ENCODE measurements around the gene FLNC. TPM values are rescaled to one million over a fixed set of nuclear protein-coding genes. Genes with fewer than 3 reads are reported as not detected.

The FLNC gene
- total RNA-seq, 4 donors from 2014 or later: 5.7 to 12.6 (median 9.3) TPM

DNA sequence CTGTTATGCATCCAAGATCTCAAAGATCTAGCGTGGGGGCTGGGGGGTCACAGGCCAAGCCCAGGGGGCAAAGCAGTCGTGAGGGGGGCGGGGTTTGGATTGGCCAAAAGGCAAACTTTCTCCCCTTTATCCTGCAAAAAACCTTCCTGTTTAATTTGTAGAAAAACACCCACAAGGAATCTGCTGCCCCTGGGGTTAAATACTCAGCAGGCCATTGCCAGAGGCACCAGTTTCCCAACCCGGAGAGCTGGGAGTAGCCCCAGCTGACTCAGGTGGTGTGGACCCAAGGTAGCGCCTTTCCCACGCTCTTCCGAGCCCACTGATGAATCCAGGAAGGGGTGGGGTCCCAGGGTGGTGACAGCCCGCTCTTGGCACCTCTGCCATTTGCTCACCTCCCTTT lies 58.9 kb downstream of the FLNC start:
- peaks cover 8 to 23% of the 10 kb centered on the region in 2 donors for H3K4me1 ChIP-seq
- H3K4me3 ChIP-seq (replicated peaks in 1 of 3): no peak overlapping the region
- intact Hi-C loops (cut with DNase I): loop anchor here (10.0 kb wide), 2 partner anchors 284 to 414 kb away; partner anchors contain the start of gene METTL2B
- DNase-seq: no peak
- no peaks in the 10 kb centered on the region for H3K9me3 ChIP-seq
- H3K27ac ChIP-seq: no peak overlapping the region
- H3K36me3 ChIP-seq: no peaks in the 10 kb centered on the region
- TF ChIP-seq, protein P1, sequence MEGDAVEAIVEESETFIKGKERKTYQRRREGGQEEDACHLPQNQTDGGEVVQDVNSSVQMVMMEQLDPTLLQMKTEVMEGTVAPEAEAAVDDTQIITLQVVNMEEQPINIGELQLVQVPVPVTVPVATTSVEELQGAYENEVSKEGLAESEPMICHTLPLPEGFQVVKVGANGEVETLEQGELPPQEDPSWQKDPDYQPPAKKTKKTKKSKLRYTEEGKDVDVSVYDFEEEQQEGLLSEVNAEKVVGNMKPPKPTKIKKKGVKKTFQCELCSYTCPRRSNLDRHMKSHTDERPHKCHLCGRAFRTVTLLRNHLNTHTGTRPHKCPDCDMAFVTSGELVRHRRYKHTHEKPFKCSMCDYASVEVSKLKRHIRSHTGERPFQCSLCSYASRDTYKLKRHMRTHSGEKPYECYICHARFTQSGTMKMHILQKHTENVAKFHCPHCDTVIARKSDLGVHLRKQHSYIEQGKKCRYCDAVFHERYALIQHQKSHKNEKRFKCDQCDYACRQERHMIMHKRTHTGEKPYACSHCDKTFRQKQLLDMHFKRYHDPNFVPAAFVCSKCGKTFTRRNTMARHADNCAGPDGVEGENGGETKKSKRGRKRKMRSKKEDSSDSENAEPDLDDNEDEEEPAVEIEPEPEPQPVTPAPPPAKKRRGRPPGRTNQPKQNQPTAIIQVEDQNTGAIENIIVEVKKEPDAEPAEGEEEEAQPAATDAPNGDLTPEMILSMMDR (IDR thresholded peaks at IDR 0.05): no peak
- no peak for TF ChIP-seq POLR2A (IDR thresholded peaks at IDR 0.05)
- 79 to 82% methylated on average over 6 to 8 of the region's 8 CpGs for WGBS, 2 donors
- H3K27me3 ChIP-seq: no peaks in the 10 kb centered on the region

DNA sequence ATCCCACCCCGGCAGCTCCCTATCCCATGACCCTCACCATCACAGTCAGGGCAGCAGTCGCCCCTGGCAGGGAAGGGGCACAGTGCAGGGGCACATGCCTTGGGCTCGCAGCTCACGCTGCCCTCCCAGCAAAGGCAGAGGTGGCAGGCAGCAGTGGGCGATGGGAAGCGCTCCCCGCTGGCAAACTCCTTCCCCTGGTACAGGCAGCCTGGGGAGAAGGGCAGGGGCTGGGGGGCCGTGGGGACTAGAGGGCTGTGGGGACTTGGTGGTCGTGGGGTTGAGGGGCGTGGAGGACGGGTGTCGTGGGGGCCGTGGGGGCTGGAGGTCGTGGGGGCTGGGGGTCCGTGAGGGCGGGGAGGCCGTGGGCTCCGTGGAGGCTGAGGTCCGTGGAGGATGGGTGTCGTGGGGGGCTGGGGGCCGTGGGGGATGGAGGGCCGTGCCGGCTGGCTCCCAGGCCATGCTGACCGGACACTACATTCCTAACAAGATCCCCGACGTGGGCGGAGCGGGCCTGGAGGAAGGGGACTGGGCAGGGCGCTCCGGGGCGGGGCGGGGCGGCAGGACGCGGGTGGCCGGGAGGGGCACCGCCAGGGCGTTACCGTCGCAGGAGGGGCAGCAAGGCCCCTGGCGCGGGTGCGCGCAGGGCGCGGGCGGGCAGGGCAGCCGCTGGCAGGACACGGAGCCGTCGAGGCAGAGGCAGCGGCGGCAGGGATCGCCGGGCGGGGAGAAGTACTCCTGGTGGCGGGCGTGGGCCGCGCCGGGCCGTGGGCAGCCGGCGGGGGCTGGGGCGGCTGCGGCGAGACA lies 60.3 kb downstream of the FLNC start:
- Histone ChIP-seq H3K36me3 (no peaks in the 10 kb centered on the region), H3K27me3 (no peaks in the 10 kb centered on the region), H3K4me1 (peaks cover 8 to 23% of the 10 kb centered on the region in 2 donors), H3K27ac (no peak overlapping the region), H3K4me3 (replicated peaks in 1 of 3) (peak overlapping the region in 1 of 3 donors; percentile 26), H3K9me3 (no peaks in the 10 kb centered on the region)
- TF ChIP-seq, protein P1 (IDR thresholded peaks at IDR 0.05): peak in 1 of 6 experiments; percentile 19
- no peak for TF ChIP-seq POLR2A (IDR thresholded peaks at IDR 0.05)
- DNase-seq: peak; percentile 48 to 62
- 57 to 94% methylated on average over 7 to 25 of the region's 67 CpGs for WGBS, 2 donors
- intact Hi-C loops (cut with DNase I): no loop called here

DNA sequence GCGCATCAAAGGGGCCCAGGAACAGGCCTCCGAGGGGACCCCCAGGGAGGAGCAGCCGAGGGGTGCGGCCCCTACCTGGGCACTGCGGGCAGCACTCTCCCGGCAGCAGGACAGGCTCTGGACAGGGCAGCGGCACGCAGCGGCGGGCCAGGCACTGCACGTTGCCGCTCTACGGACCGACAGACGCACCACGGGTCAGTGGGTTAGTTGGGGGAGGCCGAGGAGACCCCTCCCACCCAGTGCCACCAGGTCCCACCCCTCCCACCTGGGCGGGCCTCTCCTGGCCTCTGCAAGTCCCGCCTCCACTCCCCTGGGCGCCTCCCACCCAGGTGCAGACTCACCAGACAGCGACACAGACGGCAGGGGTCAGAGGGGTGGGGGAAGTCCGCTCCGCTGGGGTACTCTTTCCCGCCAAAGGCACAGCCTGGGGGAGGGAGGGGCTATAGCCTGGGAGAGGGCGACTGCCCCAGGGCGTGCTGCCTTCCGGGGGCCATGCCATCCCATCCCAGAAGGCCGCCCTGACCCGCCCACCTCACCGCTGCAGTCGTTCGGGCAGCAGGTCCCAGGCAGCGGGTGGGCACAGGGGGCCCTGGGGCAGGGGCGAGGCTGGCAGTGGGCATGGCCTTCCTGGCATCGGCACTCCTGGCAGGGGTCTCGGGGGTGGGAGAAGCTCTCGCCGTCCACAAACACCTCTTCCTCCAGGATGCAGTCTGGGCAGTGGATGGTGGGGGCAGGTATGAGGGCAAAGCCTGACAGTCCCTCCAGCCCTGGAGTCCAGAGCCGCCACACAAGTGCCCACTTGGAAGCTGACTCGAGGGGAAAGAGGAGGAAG lies 61.1 kb downstream of the FLNC start:
- H3K4me3 ChIP-seq (replicated peaks in 1 of 3): peak overlapping the region in 1 of 3 donors; percentile 26
- WGBS, 2 donors: 20 to 26% methylated on average over 2 to 7 of the region's 41 CpGs
- no peaks in the 10 kb centered on the region for H3K9me3 ChIP-seq
- peak overlapping the region in 1 of 3 donors; percentile 17 for H3K27ac ChIP-seq
- H3K27me3 ChIP-seq: no peaks in the 10 kb centered on the region
- peaks cover 8 to 23% of the 10 kb centered on the region in 2 donors for H3K4me1 ChIP-seq
- TF ChIP-seq POLR2A (IDR thresholded peaks at IDR 0.05): no peak
- TF ChIP-seq, protein P1 (IDR thresholded peaks at IDR 0.05): peak in 1 of 6 experiments; percentile 6
- H3K36me3 ChIP-seq: no peaks in the 10 kb centered on the region
- peak; percentile 85 to 86 for DNase-seq
- intact Hi-C loops (cut with DNase I): no loop called here

DNA sequence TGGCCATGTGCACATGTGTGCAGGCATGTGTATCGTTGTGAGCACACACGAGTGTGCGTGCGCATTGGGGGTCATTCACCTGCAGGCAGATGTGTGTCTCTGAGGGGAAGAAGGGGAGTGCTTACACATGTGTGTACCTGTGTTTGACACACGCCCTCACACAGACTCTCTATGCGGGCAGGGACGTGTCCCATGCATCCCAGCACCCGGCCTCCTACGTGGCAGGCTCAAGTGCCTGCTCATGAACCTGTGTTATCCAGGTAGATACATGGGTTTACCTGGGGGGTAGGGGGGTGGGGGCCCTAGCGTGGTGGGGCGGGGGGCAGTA lies 61.7 kb downstream of the FLNC start:
- H3K27me3 ChIP-seq: no peaks in the 10 kb centered on the region
- H3K9me3 ChIP-seq: no peaks in the 10 kb centered on the region
- TF ChIP-seq POLR2A (IDR thresholded peaks at IDR 0.05): no peak
- TF ChIP-seq, protein P1 (IDR thresholded peaks at IDR 0.05): no peak
- DNase-seq: no peak
- 34 to 60% methylated on average over 11 of the region's 11 CpGs for WGBS, 2 donors
- H3K4me1 ChIP-seq: peaks cover 8 to 23% of the 10 kb centered on the region in 2 donors
- intact Hi-C loops (cut with DNase I): no loop called here
- H3K36me3 ChIP-seq: no peaks in the 10 kb centered on the region
- peak overlapping the region in 1 of 3 donors; percentile 17 for H3K27ac ChIP-seq
- H3K4me3 ChIP-seq (replicated peaks in 1 of 3): no peak overlapping the region
